Measurements from ENCODE around the gene MCHR2. TPM values are rescaled to one million over a fixed set of nuclear protein-coding genes. Genes with fewer than 3 reads are reported as not detected.

The MCHR2 gene
- polyA plus RNA-seq, 5 donors = not detected

- peak; percentile 2 to 11 for DNase-seq
These were observed 88.6 kb downstream of the MCHR2 start for GRCh38 chr6:99905209-99906106.

GRCh38 chr6:99901596-99902384 lies 92.2 kb downstream of the MCHR2 start:
- DNase-seq = no peak

GRCh38 chr6:99894815-99895214 lies 99.2 kb downstream of the MCHR2 start:
- DNase-seq = no peak

- DNase-seq = no peak
These were observed 107.0 kb downstream of the MCHR2 start for GRCh38 chr6:99887066-99887465.

GRCh38 chr6:99885051-99885450 lies 109.0 kb downstream of the MCHR2 start:
- DNase-seq = no peak

GRCh38 chr6:99882128-99882702 lies 111.8 kb downstream of the MCHR2 start:
- no peak for DNase-seq

- DNase-seq = no peak
These were observed 114.6 kb downstream of the MCHR2 start for GRCh38 chr6:99879431-99879830.

GRCh38 chr6:99875068-99875467 lies 119.0 kb downstream of the MCHR2 start:
- DNase-seq = no peak

- no peak for DNase-seq
These were observed 120.9 kb downstream of the MCHR2 start for GRCh38 chr6:99873084-99873483.

GRCh38 chr6:99871641-99872040 lies 122.4 kb downstream of the MCHR2 start:
- no peak for DNase-seq

All from right lung (tissue), 5 donors.